PFSK-1 (cell line): ENCODE results near the gene IQSEC3.

Source experiments
- FOXP2 ChIP-seq: optimal IDR thresholded peaks from 2 replicates; pipeline ENCODE3; 2011; ENCODE audit warnings: borderline replicate concordance, control low read depth, inconsistent platforms; ENCODE audit not compliant: insufficient read depth; ENCODE audit errors: extremely low read length, extremely low read depth
- REST ChIP-seq, 2 experiments: IDR thresholded peaks; 2 replicates each; pipeline versions ENCODE4 v1.6.1 to v1.8.0; 2011 to 2012; ENCODE audit warnings: low read depth in 2 of 2, low read length in 2 of 2, control low read depth in 1 of 2, inconsistent platforms in 1 of 2, mild to moderate bottlenecking in 1 of 2, moderate library complexity in 1 of 2; ENCODE audit not compliant: insufficient read depth in 1 of 2

- TF ChIP-seq REST (IDR thresholded peaks at IDR 0.05; ENCODE audit: insufficient read depth in 1 of 2, low read depth in 2 of 2, low read length in 2 of 2) (no peak), FOXP2 (no peak)
These were observed 58.5 kb downstream of the IQSEC3 start for GRCh38 chr12:125075-125474.
